ENCODE results near the gene ADAMTSL3.

Gene ADAMTSL3

DNA sequence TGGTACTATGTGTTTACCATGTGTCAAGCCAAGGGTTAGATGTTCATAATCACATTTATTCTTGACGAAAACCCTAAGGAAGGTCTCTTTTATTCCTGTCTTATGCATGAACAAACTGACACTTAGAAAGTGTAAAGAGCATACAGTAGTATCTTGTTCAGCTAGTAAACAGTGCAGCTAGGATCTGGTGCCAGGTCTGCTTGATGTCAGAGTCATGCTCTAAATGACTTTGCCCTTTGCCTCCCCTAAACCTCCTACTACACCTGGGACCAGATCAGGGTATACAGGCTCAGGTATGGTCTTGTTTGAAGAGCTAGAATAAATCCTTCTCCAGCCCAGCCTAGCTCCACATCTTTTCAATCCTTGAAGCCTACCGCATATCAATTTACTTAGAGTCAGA is 232.4 kb downstream of the ADAMTSL3 start:
- no peak for DNase-seq (ENCODE audit: low read depth)

DNA sequence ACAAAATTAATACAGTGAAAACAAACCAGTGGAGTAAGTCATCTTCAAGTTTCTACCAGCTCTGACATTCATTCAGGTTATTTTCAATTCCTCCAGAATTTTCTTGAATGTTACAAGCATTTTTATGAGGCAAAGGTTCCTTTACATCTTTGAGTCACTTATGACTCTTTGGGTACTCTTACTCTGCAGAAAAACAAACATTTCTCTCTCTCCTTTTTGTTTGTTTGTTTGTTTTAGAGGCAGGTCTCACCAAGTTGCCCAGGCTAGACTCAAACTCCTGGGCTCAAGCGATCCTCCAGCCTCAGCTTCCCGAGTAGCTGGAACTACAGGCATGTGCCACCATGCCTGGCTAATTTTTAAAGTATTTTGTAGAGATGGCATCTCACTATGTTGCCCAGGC is 233.5 kb downstream of the ADAMTSL3 start:
- no peak for DNase-seq (ENCODE audit: low read depth)

DNA sequence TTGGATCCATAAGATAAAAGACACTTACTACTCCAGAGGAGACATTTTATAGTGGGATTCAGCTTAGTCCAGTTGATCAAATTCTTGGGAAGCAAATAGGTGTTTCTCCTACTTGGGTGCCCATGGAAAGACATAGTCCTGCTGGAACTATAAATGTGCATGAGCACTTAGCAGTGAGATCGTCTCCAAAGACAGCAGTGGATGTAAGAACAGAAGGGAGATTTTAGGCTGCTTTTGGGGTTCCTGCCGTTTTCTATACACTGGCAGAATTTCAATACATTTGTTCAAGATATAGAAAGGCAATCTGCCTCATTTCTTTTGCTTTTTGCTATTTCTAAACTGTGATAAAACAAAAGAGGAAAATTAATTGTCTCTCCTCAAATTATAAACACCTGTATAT is 234.0 kb downstream of the ADAMTSL3 start:
- DNase-seq (ENCODE audit: low read depth) = no peak

DNA sequence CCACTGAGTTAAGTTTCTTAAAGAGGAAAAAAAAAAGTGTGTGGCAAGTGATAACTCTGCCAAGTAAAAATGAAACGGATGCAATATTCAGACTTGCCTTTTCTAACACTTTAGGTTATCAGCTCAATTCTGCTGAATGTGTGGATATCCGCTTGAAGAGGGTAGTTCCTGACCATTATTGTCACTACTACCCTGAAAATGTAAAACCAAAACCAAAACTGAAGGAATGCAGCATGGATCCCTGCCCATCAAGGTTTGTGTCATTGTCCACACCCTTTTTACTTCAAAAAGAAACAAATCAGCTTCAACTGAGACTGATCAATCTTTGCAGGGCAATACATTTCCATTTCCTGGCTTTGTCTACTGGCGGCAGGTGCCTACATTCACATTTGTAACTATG is 236.1 kb downstream of the ADAMTSL3 start:
- no peak for DNase-seq (ENCODE audit: low read depth)

DNA sequence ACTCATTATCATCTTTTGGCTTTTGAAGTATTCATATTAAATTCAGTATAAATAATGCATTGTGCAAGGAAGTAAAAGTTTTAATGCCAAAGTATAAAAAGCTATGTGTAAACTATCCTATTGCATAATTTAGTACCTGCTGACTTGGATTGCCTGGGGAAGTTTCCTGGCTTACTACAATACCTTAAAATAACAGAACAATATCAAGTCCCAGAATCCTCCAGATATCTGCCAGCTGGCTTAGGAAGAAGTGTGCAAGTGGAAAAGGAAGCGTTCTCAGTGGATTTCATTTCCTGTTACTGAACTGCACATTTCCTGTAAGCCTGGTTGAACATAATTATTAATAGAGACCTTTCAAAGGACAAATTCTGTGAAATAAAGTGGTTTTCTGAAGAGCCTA is 236.7 kb downstream of the ADAMTSL3 start:
- DNase-seq (ENCODE audit: low read depth) = peak; percentile 12

DNA sequence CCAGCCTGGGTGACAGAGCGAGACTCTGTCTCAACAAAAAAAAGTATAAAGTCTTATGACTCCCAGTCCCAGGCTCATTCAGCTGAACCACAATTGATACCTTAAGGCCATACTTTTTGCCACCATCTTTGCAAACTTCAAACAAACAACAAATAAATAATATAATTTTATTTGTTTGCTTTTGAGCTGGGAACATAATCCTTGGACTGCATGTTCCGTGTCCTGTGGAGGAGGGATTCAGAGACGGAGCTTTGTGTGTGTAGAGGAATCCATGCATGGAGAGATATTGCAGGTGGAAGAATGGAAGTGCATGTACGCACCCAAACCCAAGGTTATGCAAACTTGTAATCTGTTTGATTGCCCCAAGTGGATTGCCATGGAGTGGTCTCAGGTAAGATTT is 238.6 kb downstream of the ADAMTSL3 start:
- no peak for DNase-seq (ENCODE audit: low read depth)

DNA sequence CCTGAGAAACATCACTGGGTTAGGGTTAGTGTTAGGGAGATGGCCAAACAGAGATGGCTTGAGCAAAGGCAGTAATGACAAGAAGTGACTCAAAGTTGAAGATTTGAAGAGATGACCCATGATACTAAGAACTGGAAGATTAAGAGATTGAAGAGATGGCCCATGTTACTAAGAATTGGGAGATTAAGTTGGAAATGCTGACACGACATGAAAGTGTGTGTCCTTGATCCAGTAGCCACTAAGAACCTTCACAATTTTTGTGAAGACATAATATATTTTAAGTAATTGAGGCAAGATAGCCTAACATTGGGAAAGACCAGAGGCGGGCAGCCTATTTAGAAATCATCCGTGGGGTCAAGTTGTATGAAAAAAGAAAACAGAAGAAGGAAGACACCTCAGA is 239.4 kb downstream of the ADAMTSL3 start:
- DNase-seq (ENCODE audit: low read depth) = no peak

DNA sequence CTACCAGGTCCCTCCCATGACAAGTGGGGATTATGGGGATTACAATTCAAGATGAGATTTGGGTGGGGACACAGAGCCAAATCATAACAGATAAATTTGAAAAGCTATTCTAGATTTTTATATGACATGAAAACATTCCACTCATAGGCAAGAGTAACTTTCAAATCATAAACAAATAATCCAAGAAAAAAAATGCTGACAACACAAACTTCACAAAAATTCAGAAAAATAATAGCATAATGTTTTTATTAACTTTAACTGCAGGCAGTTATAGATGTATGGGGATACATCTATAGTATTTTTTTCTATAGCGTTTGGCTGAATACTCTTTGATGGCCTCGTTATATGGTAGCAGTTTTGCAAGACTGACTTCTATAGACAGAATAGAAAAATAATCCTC is 243.1 kb downstream of the ADAMTSL3 start:
- DNase-seq (ENCODE audit: low read depth) = no peak

DNA sequence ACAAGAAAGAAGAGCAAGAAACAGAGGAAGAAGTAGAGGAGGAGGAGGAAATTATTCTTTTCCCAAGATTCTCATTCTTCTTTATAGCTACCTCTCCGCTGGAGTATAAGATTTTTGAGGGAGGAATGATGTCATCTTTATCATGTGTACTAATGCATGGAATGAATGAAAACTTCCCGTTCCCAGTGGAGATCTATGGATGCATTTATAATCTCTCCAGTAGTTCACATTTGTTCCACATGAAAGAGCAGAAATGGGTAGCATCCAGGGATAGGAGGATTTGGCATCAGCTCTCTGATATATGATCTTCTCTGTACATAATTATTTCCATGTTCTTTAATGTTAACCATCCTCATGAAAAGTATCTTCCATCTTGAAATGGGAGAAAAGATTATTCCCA is 244.4 kb downstream of the ADAMTSL3 start:
- no peak for DNase-seq (ENCODE audit: low read depth)

DNA sequence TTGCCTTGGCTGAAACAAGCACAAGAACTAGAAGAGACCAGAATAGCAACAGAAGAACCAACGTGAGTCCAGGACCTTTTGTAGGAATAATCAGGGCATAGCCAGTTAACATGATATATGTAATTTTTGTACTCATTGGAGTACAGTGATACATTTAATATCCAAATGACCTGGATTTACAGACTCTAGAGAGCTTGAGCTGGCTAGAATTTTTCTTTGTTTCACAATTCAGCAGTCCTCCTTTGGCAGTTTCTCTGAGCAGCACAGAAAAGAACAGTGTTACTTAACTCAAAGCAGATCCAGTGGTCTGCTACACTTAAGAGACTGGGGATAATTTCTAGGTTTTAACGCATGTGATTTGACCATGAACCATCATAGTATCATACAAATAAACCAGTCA is 245.7 kb downstream of the ADAMTSL3 start:
- DNase-seq (ENCODE audit: low read depth) = peak; percentile 20

DNA sequence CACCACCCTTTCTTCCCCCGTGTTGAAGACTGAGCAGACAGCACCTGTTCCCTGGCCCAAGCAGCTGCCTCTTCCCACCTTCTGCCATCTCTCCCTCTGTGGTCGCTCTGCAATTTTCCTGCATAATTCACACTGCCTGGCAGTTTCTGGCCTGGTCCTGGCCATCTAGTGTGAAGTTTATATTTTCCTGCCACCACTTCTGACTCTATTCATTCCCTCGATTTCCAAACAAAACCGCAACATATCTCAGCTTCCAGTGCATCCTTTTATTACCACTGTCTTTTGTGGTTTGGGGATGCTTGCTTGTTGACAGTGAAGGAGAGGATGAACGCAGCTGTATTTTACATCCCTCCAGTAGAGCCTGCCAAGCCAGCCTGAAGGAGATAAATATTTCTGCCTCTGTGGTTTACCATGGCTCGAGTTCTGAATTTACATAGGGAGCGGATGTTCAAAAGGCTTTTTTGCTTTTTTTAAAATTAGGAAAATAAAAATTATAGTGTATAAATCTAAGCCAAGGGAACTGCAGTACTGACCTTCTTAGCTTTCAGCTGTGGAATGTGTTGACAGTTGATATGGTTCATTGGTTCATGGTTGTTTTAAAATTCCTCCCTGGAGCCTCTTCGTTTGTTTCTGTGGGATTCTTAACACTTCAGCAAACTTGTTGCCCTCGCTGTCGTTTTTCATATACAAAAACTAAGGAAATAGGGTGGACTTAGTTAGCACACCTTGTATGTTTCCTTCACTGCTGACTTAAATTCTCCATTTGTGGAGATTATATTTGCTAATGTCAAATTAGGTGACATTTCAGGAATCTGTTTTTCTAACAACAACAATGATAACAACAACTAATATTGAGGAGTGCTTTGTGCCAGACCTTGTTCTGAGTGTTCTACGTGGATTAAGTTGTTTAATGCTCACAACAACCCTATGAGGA is 250.5 kb downstream of the ADAMTSL3 start:
- peak; percentile 96 for DNase-seq (ENCODE audit: low read depth)

DNA sequence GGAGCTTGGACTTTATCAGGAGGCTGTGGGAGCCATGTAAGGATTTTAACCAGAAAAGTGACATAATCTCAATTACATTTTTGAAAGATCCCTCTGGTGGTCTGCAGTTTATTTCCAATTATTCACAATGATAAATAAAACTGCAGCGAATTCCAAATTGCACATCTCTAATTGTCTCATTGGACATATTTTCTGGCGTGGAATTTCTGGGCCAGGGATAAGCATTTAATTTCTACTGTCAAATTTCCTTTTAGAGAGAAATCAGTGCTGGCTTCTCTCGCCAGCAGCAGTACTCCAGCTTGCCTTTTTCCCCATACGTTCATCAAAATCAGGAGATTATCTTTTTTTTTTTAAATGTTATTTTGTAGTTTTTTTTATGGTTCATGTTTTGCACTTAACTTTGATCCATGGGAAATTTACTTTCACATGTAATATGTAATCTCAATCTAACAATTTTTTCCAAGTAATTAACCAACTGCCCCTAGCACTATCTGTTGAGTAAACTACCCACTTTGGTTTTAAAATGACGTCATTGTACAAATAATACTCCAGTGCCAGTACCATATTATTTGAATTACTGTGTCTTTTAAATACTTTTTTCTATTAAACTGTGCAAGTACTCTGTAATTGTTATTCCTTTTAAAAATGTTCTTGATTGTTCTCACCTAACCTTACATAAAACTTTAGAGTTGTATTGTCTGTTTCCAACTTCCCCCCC is 251.8 kb downstream of the ADAMTSL3 start:
- DNase-seq (ENCODE audit: low read depth) = no peak

DNA sequence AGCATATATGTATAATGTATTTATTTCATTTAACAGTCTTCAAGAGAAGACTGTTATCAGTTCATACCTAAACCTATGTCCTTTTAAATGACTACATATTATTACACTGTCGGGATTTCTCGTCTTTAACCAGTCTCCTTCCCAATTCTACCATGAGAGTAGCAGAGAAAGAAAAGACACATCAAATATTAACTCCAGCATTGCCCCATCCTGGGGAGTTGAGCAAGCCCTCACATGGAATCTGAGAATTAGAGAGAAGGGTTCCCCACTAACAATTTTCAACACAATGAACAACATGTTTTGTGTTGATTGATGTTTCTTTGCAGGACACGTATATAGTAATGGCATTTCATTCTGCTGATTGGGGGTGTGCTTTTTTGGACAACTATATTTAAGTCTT is 257.4 kb downstream of the ADAMTSL3 start:
- peak; percentile 45 for DNase-seq (ENCODE audit: low read depth)

DNA sequence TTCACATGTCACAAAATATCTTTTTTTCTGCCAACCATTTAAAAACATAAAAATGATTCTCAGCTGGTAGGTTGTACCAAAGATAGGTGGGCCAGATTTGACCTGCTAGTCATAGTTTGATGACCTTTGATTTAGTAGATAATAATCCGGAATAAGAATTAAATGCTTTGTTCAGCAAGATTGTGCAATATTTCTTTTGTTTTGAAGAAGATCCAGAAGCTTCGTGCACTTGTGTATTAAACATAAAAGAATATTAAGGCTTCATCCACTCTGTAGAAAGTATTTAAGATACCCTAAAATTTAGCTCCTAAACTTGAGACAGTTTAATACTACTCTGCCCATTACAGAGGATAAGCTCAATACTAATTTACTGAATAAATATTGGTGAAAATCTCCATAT is 258.4 kb downstream of the ADAMTSL3 start:
- DNase-seq (ENCODE audit: low read depth) = no peak

DNA sequence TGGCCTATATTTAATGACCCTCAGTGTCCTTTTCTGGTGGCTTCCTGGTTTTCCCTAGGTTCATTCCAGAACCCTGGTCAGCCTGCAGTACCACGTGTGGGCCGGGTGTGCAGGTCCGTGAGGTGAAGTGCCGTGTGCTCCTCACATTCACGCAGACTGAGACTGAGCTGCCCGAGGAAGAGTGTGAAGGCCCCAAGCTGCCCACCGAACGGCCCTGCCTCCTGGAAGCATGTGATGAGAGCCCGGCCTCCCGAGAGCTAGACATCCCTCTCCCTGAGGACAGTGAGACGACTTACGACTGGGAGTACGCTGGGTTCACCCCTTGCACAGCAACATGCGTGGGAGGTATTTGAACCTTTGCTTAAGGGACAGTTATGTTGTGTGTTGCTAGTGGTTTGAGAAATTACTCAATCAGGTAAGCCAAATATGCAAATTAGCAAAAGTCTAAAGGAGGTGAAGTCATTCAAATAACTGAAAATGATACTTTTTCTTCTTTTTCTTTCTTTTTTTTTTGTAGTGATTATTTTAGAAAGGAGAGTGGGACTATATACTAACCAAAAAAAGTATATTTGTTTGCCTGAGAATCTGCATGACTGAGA is 259.2 kb downstream of the ADAMTSL3 start:
- DNase-seq (ENCODE audit: low read depth) = no peak

DNA sequence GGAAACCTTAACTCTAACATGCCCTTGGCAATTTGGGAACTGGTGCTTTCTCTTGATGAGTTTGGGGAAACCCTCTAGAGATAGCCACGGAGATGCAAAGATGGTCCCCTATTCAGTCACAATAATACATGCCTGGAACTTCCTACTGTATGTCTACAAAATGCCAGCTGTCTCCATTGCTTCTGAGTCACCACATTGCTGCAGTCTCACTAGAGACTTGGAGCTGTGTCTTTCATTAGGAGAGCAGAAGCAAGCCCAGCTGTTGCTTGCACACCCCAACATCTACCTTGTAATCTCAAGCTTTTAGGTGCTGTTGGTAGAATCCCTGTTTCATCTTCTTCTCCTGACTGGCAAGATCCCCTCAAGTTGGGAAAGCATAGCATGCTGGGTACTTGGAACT is 261.0 kb downstream of the ADAMTSL3 start:
- no peak for DNase-seq (ENCODE audit: low read depth)

DNA sequence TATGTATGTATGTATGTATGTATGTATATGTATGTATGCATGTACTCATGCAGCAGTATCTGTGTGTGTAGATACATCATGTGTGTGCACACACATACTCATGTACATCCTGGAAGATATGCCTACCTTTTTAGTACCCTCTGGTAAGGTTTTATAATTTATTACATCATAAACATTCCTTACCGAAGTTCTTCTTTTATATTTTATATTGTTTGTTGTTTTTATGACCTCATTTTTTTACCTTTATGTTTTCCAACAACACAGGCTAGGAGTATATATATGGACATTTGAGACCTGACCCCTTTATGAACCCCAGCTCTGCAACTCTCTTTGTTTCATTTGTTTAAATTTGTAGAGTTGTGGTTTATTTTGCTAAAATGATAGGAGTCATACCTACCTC is 263.5 kb downstream of the ADAMTSL3 start:
- DNase-seq (ENCODE audit: low read depth) = no peak

DNA sequence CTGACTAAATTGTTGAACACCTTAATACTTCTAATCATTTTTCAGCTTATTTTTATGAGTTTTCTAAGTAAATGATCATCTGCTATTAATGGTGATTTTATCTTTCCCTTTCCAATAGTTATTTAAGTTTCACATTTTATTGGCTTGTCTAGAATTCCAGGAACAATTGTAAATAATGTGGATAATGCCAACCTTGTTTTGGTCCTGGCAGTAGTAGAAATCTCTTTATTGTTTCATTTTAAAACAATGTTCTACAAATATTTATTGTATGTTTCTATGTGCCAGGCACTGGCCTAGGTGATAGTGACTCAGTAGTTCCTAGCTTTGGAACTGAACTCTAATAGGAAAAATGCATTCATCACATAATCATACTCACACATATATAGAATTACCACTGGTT is 264.1 kb downstream of the ADAMTSL3 start:
- DNase-seq (ENCODE audit: low read depth) = no peak

DNA sequence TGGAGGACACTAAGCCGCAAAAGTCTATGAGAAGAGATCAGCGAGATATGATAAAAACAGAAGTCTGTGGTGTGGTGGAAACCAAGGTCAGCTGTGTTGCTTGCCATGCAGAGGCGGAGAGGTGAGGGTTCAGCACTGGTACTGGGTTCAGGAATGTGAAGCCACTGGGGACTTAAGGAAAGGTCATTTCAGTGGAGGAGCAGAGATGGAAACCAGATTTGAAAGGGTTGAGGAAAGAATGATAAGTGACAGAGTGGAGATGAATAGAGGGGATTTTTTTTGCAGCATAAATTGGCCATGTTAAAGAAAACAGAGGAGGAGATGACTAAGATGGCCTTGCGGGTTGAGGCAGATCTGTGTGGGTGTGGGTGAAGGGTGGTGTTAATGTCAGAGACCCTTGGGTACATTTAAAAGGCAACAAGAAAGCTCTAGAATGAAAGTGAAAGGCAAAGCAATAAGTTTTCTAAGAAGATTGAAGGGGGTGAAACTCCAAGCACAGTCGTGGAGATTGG is 265.5 kb downstream of the ADAMTSL3 start:
- DNase-seq (ENCODE audit: low read depth) = peak; percentile 43

DNA sequence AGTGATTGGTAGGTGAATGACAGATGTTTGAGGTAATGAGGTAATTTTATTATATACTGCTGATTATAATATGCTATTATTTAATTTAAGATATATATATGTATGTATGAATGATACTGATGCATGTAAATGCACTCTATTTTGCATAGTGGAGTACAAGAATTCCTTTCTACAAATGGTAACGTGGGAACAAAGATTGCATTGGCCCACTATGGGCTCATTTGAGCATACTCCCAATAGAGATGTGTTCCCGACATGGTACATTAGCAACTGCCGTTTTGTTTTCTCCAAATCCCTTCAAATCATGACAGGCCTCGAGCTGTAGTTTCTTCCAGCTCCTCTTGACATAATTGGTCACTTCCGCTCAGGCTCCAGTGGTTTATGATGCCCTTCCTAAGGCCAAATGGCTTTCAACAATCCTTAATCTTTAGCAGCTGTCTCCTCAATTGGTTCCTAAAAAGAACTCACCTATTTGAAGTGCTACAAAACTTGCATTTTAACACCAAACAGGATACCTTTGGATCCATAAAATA is 266.1 kb downstream of the ADAMTSL3 start:
- no peak for DNase-seq (ENCODE audit: low read depth)

DNA sequence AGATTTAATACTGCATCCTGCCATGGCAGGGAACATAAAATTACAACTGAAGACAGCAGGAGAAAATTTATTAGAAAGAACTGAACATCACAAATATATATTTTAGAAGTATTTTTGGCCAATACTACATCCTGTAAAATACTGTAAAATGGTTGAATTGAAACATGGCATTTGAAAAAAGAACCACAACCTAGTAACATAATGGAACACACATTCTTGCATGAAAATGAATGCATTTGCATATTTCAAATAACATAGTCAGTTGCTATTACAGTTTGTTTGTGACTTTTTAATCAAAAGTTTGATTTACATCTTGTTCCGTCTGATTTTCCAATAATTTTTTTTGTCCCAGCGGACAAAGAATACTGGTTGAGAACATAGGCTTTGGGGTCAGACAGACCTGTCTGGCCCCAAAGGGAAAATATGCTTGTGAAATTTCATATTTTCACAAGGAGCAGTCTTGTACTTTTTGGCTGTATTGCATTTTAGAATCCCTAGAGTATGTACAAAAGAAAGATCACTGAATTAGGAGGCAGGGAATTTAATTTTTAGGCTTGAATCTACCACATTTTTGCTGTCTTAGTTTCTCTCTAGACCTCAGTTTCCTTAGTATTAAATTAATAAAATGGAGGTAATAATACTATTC is 268.8 kb downstream of the ADAMTSL3 start:
- no peak for DNase-seq (ENCODE audit: low read depth)

DNA sequence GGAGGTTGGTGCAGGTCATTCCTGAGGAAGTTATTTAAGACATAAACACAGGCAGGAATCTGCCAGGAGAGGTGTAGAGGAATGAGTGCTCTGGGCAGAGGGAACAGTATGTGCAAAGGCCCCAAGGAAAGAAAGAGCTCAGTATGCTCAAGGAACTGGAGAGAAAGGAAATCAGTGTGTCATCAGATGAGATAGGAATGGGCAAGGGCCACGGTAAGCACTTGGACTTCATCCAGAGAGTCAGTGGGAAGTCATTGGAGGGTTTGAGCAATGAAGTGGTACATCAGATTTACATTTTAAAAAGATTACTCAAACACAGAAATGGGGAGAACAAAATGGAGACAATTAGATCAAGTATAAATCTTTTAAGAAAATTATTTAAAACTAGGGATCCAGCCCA is 272.2 kb downstream of the ADAMTSL3 start:
- DNase-seq (ENCODE audit: low read depth) = peak; percentile 93

Data from iris pigment epithelial cell (primary cell).